OCI-LY1 (cell line): ENCODE results near the gene RIPK4.
"Not testable (repeated sequence)": the region's sequence is repeated elsewhere in the genome, so short reads cannot be mapped to it uniquely, and the experiment has no call there.

Experiments used
- H2AFZ ChIP-seq: fragments of 200-600 bp; sonication (generic), shearing (Covaris generic); 2 replicates; pipeline ENCODE4 v1.6.0; 2014; ENCODE audit warnings: antibody characterized with exemption, mild to moderate bottlenecking, low read length
- H3F3A ChIP-seq: fragments of 200-600 bp; sonication (generic), shearing (Covaris generic); 2 replicates; pipeline ENCODE4 v1.6.0; 2014; ENCODE audit warnings: mild to moderate bottlenecking, antibody characterized with exemption, low read length, moderate library complexity; ENCODE audit not compliant: insufficient read depth
- H3K27ac ChIP-seq: fragments of 200-600 bp; sonication (generic); 2 replicates; pipeline ENCODE4 v1.5.1; 2014; ENCODE audit warnings: low read length, mixed run types, mild to moderate bottlenecking, low read depth; ENCODE audit not compliant: poor library complexity, severe bottlenecking
- H3K27me3 ChIP-seq: fragments of 200-600 bp; sonication (generic); 2 replicates; pipeline ENCODE4 v1.6.0; 2014; ENCODE audit warnings: antibody characterized with exemption, mild to moderate bottlenecking, low read length, moderate library complexity; ENCODE audit not compliant: insufficient read depth
- H3K36me3 ChIP-seq: fragments of 200-600 bp; sonication (generic); 2 replicates; pipeline ENCODE4 v1.6.1; 2014; ENCODE audit warnings: mild to moderate bottlenecking, antibody characterized with exemption, low read length, moderate library complexity, mixed read lengths; ENCODE audit not compliant: insufficient read depth
- H3K4me1 ChIP-seq: fragments of 200-600 bp; sonication (generic); 2 replicates; pipeline ENCODE4 v1.5.1; 2014; ENCODE audit warnings: mild to moderate bottlenecking, low read length, moderate library complexity; ENCODE audit not compliant: insufficient read depth, severe bottlenecking
- H3K4me2 ChIP-seq: fragments of 200-600 bp; sonication (generic), shearing (Covaris generic); 2 replicates; pipeline ENCODE4 v1.6.1; 2014; ENCODE audit warnings: low read length
- H3K4me3 ChIP-seq: fragments of 200-600 bp; sonication (generic); 2 replicates; pipeline ENCODE4 v1.5.1; 2014; ENCODE audit warnings: low read length, low read depth, mild to moderate bottlenecking, mixed read lengths; ENCODE audit not compliant: poor library complexity, severe bottlenecking
- H3K79me2 ChIP-seq: fragments of 200-600 bp; shearing (Covaris generic); 2 replicates; pipeline ENCODE4 v1.6.1; 2016; ENCODE audit warnings: mixed run types, low read length, mixed read lengths; ENCODE audit not compliant: insufficient read depth
- H3K9ac ChIP-seq: fragments of 200-600 bp; sonication (generic), shearing (Covaris generic); 2 replicates; pipeline ENCODE4 v1.6.1; 2014; ENCODE audit warnings: mild to moderate bottlenecking, low read length, mixed read lengths
- H3K9me2 ChIP-seq: fragments of 200-600 bp; sonication (generic), shearing (Covaris generic); 2 replicates; pipeline ENCODE4 v1.6.1; 2014; ENCODE audit warnings: low read depth, mild to moderate bottlenecking, low read length, mixed read lengths
- H3K9me3 ChIP-seq: fragments of 200-600 bp; shearing (Covaris generic); 2 replicates; pipeline ENCODE4 v1.6.1; 2014; ENCODE audit warnings: low read length, mixed read lengths
- H4K20me1 ChIP-seq: fragments of 200-600 bp; sonication (generic), shearing (Covaris generic); 2 replicates; pipeline ENCODE4 v1.6.0; 2016; ENCODE audit warnings: mild to moderate bottlenecking, low read length; ENCODE audit not compliant: insufficient read depth
- CTCF ChIP-seq: fragments of 200-600 bp; sonication (generic), shearing (Covaris generic); IDR thresholded peaks from 2 replicates; pipeline ENCODE4 v1.5.1; 2017; ENCODE audit warnings: mild to moderate bottlenecking, antibody characterized with exemption, low read length, moderate library complexity, mixed read lengths
- EZH2 ChIP-seq: fragments of 200-600 bp; sonication (generic), shearing (Covaris generic); IDR thresholded peaks from 2 replicates; pipeline ENCODE4 v1.8.0; 2017; ENCODE audit warnings: borderline replicate concordance, mixed run types, mild to moderate bottlenecking, antibody characterized with exemption, low read length, moderate library complexity, mixed read lengths

Gene RIPK4

GRCh38 chr21:41794600-41794999 lies 27.7 kb upstream of the RIPK4 start:
- peaks cover 9% of the 10 kb centered on the region for H3K9me3 ChIP-seq
- no peak overlapping the region for H3K4me2 ChIP-seq
- no peak overlapping the region for H3K27ac ChIP-seq
- no peak overlapping the region for H3K9ac ChIP-seq
- no peaks in the 10 kb centered on the region for H3K4me1 ChIP-seq
- no peaks in the 10 kb centered on the region for H4K20me1 ChIP-seq
- TF ChIP-seq CTCF (no peak), EZH2 (no peak)
- no peaks in the 10 kb centered on the region for H3K79me2 ChIP-seq
- H3K4me3 ChIP-seq: no peak overlapping the region
- no peaks in the 10 kb centered on the region for H3F3A ChIP-seq
- H3K36me3 ChIP-seq: peaks cover 28% of the 10 kb centered on the region
- no peaks in the 10 kb centered on the region for H3K9me2 ChIP-seq
- no peak overlapping the region for H2AFZ ChIP-seq
- no peaks in the 10 kb centered on the region for H3K27me3 ChIP-seq

- no peak overlapping the region for H3K9ac ChIP-seq
- H3K4me1 ChIP-seq: no peaks in the 10 kb centered on the region
- H3F3A ChIP-seq: no peaks in the 10 kb centered on the region
- H2AFZ ChIP-seq: no peak overlapping the region
- H4K20me1 ChIP-seq: no peaks in the 10 kb centered on the region
- no peak overlapping the region for H3K4me3 ChIP-seq
- TF ChIP-seq EZH2: no peak
- no peak for TF ChIP-seq CTCF
- peaks cover 9% of the 10 kb centered on the region for H3K36me3 ChIP-seq
- no peaks in the 10 kb centered on the region for H3K27me3 ChIP-seq
- H3K4me2 ChIP-seq: no peak overlapping the region
- peaks cover 9% of the 10 kb centered on the region for H3K9me3 ChIP-seq
- H3K27ac ChIP-seq: no peak overlapping the region
- no peaks in the 10 kb centered on the region for H3K9me2 ChIP-seq
- no peaks in the 10 kb centered on the region for H3K79me2 ChIP-seq
Observed at GRCh38 chr21:41792711-41793110, 25.9 kb upstream of the RIPK4 start.

GRCh38 chr21:41786509-41786987 lies 19.7 kb upstream of the RIPK4 start:
- Histone ChIP-seq H3K4me3 (no peak overlapping the region), H3K9me2 (no peaks in the 10 kb centered on the region), H3K4me1 (no peaks in the 10 kb centered on the region), H3K27ac (no peak overlapping the region), H3K79me2 (no peaks in the 10 kb centered on the region), H4K20me1 (no peaks in the 10 kb centered on the region), H3K9ac (no peak overlapping the region), H2AFZ (no peak overlapping the region), H3K4me2 (no peak overlapping the region), H3K9me3 (no peaks in the 10 kb centered on the region), H3K27me3 (no peaks in the 10 kb centered on the region), H3F3A (no peaks in the 10 kb centered on the region), H3K36me3 (no peaks in the 10 kb centered on the region)
- TF ChIP-seq EZH2: no peak
- no peak for TF ChIP-seq CTCF

- not testable (repeated sequence) for H3K9me2 ChIP-seq, H3K4me1 ChIP-seq, H3F3A ChIP-seq, H4K20me1 ChIP-seq, H3K27me3 ChIP-seq, H3K4me2 ChIP-seq, H3K9ac ChIP-seq, H3K4me3 ChIP-seq, H3K27ac ChIP-seq, H3K79me2 ChIP-seq, H3K9me3 ChIP-seq, H2AFZ ChIP-seq, H3K36me3 ChIP-seq
Observed at GRCh38 chr21:41785262-41785661, 18.4 kb upstream of the RIPK4 start.
